ENCODE measurements around the gene NELL1. TPM values are rescaled to one million over a fixed set of nuclear protein-coding genes. Genes with fewer than 3 reads are reported as not detected.

NELL1 gene
- total RNA-seq, 6 experiments from 2014 or later: not detected

DNA sequence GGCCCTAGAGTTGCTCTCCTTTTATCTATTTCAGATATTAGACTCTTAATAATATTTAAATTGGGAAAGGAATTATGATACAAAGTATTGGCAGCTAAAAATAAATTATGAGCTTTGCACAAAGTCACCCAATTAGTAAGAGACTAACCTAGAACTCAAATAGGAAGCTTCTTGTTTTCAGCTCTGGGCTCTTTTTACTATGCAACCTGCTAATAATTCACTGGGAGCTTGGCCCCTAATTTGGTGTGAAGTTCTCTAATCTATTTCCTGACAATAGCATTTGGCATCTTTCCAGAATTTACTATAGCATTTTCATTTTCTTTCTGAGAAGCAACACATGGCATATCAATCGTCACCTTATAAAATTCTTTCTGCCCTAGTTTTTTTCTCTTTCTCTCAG, 795.8 kb downstream of the NELL1 start:
- Mint-ChIP-seq H3K9me3 (peaks cover 11% of the 10 kb centered on the region), H3K4me3 (no peak overlapping the region), H3K27ac (no peak overlapping the region), H3K36me3 (ENCODE audit: low read depth) (no peaks in the 10 kb centered on the region), H3K27me3 (ENCODE audit: insufficient read depth) (no peaks in the 10 kb centered on the region; the same call in 1 of the 2 replicates), H3K4me1 (ENCODE audit: low read depth) (no peaks in the 10 kb centered on the region)
- no peak for DNase-seq
- TF ChIP-seq, protein P1, sequence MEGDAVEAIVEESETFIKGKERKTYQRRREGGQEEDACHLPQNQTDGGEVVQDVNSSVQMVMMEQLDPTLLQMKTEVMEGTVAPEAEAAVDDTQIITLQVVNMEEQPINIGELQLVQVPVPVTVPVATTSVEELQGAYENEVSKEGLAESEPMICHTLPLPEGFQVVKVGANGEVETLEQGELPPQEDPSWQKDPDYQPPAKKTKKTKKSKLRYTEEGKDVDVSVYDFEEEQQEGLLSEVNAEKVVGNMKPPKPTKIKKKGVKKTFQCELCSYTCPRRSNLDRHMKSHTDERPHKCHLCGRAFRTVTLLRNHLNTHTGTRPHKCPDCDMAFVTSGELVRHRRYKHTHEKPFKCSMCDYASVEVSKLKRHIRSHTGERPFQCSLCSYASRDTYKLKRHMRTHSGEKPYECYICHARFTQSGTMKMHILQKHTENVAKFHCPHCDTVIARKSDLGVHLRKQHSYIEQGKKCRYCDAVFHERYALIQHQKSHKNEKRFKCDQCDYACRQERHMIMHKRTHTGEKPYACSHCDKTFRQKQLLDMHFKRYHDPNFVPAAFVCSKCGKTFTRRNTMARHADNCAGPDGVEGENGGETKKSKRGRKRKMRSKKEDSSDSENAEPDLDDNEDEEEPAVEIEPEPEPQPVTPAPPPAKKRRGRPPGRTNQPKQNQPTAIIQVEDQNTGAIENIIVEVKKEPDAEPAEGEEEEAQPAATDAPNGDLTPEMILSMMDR (IDR thresholded peaks at IDR 0.05): no peak

DNA sequence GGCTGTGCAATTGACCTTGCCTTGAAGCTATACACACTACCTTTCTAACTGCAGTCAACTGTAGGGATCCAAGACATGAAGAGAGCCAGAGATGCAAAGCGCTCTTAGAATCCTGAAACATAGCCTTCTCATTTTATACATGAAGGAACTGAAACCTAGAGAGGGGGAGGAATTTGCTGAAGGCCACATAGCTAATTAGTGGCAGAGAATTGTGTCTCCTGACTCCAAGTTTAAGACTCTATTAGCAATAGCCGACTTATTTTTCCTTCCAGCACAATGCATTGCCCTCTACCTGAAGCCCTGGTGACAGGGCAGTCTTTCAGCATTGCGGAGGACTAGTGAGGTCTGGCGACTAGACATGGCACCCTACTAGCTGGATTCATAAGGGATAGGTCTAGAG, 796.5 kb downstream of the NELL1 start:
- H3K4me3 Mint-ChIP-seq: no peak overlapping the region
- no peaks in the 10 kb centered on the region for H3K36me3 Mint-ChIP-seq (ENCODE audit: low read depth)
- no peaks in the 10 kb centered on the region for H3K4me1 Mint-ChIP-seq (ENCODE audit: low read depth)
- no peak for DNase-seq
- TF ChIP-seq, protein P1 (IDR thresholded peaks at IDR 0.05): no peak
- H3K27ac Mint-ChIP-seq: no peak overlapping the region
- H3K9me3 Mint-ChIP-seq: peaks cover 15% of the 10 kb centered on the region
- no peaks in the 10 kb centered on the region; the same call in 1 of the 2 replicates for H3K27me3 Mint-ChIP-seq (ENCODE audit: insufficient read depth)

DNA sequence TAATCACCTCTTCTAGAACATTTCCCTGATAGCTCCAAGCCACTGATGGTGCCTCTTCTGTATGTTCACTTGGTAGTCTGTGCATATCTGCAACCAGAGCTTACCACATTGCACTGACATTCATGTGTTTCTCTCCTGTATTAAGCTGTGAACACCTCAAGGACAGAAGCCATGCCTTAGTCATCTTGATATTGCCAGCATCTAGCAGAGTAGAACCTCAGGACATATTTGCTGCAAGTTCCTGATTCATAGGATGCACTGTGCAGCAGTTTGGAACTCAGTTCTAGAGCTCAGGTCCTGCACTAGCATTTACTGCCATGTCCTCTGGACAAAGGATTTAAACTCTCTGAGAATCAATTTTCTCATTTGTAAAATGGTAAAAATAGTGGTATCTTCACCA, 801.1 kb downstream of the NELL1 start:
- Mint-ChIP-seq H3K27me3 (ENCODE audit: insufficient read depth) (no peaks in the 10 kb centered on the region; the same call in 1 of the 2 replicates), H3K27ac (no peak overlapping the region), H3K9me3 (peaks cover 26% of the 10 kb centered on the region), H3K36me3 (ENCODE audit: low read depth) (no peaks in the 10 kb centered on the region), H3K4me1 (ENCODE audit: low read depth) (no peaks in the 10 kb centered on the region), H3K4me3 (no peak overlapping the region)
- TF ChIP-seq, protein P1 (IDR thresholded peaks at IDR 0.05): no peak
- no peak for DNase-seq

DNA sequence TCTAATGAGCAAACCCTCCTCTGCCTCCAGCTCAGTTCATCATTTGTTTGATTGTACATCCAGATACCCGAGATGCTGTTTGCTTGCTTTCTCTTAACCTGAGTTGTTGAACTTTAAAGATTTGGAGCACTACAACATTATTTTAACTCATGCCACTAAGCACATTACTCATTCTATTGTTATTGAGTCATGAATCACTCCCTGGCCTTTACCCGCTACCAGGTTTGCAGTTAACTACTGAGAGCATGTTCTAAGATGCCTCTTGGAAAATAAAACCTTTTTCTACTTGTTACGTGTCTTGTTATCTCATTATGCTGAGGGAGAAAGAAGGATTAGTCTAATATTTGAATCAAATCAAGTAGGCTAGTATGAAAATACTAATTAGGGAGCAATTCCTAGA, 802.9 kb downstream of the NELL1 start:
- Mint-ChIP-seq H3K4me3 (no peak overlapping the region), H3K36me3 (ENCODE audit: low read depth) (no peaks in the 10 kb centered on the region), H3K27me3 (ENCODE audit: insufficient read depth) (no peaks in the 10 kb centered on the region), H3K9me3 (peaks cover 33% of the 10 kb centered on the region), H3K4me1 (ENCODE audit: low read depth) (no peaks in the 10 kb centered on the region), H3K27ac (no peak overlapping the region)
- TF ChIP-seq, protein P1 (IDR thresholded peaks at IDR 0.05): no peak
- no peak for DNase-seq

DNA sequence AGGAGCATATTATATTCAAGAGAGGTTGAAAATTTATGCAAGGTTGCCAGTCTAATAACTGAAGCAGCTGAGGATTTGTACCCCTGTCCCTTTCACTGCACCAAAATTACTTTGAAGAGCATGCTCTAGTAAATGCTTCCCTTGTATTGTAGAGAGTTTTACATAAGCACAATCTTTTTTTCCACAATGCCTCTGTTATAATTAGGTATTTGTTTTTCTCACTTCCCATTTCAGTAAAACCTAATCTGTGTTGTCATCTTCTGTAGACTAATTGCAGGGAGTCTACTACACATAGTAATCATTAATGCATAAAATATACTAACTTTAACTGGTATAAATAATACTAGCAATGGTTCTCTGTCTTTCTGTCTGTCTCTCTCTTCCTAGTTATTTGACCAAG, 805.1 kb downstream of the NELL1 start:
- Mint-ChIP-seq H3K9me3 (peaks cover 49% of the 10 kb centered on the region), H3K27ac (no peak overlapping the region), H3K27me3 (ENCODE audit: insufficient read depth) (no peaks in the 10 kb centered on the region), H3K4me3 (no peak overlapping the region), H3K36me3 (ENCODE audit: low read depth) (no peaks in the 10 kb centered on the region), H3K4me1 (ENCODE audit: low read depth) (no peaks in the 10 kb centered on the region)
- TF ChIP-seq, protein P1 (IDR thresholded peaks at IDR 0.05): no peak
- DNase-seq: no peak

DNA sequence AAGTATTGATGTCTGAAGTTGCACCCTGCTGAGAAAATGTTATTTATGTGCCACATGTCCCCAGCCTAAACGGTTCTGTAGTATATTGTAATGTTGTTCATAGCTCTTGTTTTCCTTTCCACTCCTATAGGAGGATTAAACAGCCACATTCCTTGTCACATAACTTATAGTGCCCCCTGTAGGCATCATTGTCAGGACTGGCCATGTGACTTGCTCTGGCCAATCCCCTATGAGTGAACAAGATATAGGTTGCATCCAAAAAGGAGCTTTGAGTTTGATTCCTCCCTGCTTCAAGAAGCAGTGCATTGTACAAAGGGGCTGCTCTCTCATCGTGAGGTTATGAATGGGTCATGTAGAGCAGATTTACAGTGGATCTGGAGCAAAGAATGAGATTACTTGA, 805.9 kb downstream of the NELL1 start:
- Mint-ChIP-seq H3K4me3 (no peak overlapping the region), H3K36me3 (ENCODE audit: low read depth) (no peaks in the 10 kb centered on the region), H3K27ac (no peak overlapping the region), H3K4me1 (ENCODE audit: low read depth) (no peaks in the 10 kb centered on the region), H3K9me3 (peaks cover 56% of the 10 kb centered on the region), H3K27me3 (ENCODE audit: insufficient read depth) (no peaks in the 10 kb centered on the region)
- DNase-seq: no peak
- TF ChIP-seq, protein P1 (IDR thresholded peaks at IDR 0.05): no peak
